Fibroblast of peridontal ligament (primary cell): Measurements from ENCODE around the gene ZNF267.
"Not testable (repeated sequence)": the region's sequence is repeated elsewhere in the genome, so short reads cannot be mapped to it uniquely, and the experiment has no call there.

ENCODE experiments used
- DNase-seq: peaks from one replicate; pipeline ENCODE4 v3.0.0-alpha.2; 2010; ENCODE audit errors: extremely low read depth

Gene ZNF267

GRCh38 chr16:31873556-31874365, at the start of gene ZNF267:
Gene ZNF267, plus strand, starts transcription at chr16:31873807. Its CDS starts 160 bp downstream, at chr16:31873967.
- peak; percentile 90 for DNase-seq

DNA sequence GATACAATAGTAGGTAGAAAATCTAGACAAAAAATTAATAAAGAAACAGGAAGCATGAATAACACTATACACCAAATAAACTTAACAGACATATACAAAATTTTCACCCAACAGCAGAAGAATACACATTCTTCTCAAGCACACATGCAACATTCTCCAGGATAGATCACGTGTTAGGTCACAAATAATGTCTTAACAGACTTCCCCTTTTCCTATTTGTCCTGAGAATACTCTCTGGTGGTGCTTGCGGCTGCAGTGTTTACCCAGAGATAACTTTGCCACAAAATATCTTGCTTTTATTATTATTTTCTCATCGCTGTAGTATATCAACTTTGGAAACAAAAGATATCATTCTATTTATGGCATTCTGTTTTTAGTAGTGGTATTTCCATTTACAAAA, 40.6 kb upstream of the ZNF267 start:
- DNase-seq: no peak

DNA sequence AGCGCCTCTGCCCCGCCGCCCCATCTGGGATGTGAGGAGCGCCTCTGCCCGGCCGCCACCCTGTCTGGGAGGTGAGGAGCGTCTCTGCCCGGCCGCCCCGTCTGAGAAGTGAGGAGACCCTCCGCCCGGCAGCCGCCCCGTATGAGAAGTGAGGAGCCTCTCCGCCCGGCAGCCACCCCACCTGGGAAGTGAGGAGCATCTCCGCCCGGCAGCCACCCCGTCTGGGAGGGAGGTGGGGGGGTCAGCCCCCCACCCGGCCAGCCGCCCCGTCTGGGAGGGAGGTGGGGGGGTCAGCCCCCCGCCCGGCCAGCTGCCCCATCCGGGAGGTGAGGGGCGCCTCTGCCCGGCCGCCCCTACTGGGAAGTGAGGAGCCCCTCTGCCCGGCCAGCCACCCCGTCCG, 37.2 kb upstream of the ZNF267 start:
- DNase-seq: not testable (repeated sequence)

DNA sequence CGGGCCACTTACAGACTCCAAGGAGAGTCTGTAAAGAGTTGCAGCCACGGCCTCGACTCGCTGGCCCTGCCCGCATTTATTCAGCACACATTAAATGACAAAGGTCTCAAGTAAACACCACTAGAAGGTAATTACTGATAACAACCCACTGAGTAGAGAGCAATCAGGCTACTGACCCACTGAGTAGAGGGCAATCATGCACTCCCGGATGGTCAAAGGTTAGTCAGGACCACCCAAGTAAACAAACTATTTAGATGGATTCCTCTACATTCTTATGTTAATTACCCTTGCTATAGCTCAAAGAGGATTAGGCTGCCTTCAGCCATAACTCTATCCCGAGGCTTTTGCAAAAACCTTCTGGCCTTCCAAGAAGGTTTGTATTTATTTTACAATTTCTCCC, 30.7 kb upstream of the ZNF267 start:
- DNase-seq: no peak

DNA sequence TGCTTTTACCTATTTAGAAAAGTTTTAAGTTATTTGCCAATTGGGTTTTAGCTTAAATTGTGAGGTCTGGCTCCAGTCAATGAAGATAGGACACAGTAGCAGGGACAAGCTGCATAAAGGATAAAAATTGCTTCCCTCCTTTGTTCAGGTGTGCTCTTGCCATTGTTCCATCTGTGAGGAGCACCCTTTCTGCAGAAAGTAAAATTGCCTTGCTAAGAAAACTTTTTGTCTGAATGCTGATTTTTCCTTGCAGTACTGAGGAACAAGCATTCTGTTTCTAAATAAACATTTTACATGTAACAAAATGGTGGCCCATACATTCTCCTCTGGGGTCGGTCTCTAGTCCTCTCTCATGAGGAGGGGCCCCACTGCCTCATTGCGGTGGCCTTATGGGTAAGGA, 25.0 kb upstream of the ZNF267 start:
- DNase-seq: not testable (repeated sequence)

GRCh38 chr16:31853291-31853690, 20.3 kb upstream of the ZNF267 start:
- no peak for DNase-seq

DNA sequence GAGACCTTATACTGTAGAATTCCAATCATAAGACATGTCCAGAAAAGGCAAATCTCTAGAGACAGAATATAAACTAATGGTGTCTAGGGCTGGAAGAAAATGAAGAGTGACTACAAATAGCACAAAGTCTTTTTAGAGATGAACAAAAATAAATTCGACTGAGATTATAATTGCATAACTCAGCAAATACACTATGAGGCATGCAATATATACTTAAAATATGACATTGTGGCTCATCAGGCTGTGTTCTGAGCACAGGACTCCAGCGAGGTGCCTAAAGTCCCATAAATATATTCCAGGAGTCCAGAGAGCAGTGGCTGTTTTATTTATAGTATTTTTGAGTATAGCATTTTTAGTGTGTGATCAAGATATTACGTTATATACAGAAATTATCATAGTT, 13.1 kb upstream of the ZNF267 start:
- DNase-seq: no peak

- DNase-seq: no peak
These were observed 12.2 kb upstream of the ZNF267 start for GRCh38 chr16:31861455-31861854.

GRCh38 chr16:31862761-31863160, 10.8 kb upstream of the ZNF267 start:
- DNase-seq: no peak

- no peak for DNase-seq
These were observed 5.4 kb upstream of the ZNF267 start for GRCh38 chr16:31868164-31868563.

- peak; percentile 81 for DNase-seq
These were observed 4.9 kb upstream of the ZNF267 start for GRCh38 chr16:31868691-31869167.

DNA sequence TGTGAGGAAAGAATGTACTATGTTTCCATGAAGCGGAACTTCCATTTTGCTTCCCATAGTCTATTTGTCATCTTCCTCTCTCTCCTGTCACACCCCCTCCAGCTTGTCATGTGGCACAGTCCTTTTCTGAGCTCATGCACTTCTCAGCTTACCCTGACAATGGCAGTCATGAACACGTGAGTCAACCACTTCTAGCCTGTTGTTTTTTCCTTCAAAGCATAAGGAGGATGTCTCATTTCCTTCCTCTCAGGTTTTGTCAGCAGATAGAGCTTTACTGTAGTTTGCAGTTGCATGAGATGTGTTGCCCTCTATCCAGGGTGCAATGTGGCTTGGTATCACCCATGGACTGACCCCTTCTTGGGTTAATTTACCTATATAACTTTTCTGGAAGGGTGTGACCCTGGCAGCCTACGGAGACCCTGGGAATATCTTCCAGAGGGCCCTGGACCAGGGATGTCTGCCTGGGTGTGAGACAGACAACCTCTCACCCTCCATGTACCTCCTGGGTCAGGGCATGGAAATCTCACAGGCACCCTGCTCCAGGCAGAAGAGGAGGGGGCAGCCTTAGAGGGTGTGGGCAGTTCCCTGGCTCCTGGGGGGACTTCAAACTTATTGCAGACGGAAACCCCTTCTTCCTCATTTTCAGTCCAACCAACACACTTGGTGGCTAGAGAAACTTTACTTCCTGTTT, 4.0 kb upstream of the ZNF267 start:
- peak; percentile 54 for DNase-seq

DNA sequence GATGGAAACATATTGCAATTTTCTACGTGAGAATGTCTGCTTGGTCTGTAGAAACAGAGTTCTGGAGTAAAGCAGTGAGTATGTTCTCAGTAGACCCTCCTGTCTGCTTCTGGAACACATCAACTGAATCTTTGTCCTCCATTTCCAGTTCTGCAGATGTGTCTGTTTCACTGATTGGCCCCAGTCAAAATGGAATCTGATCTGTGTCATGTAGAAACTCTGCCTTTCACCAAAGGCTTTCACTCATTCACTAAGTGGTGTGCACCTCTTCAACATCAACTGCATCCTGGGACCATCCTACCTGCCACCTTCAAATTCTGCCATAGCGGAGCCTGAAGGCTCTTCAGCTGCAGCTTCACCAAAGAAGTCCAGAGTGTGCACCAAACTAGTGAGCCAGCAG, 2.8 kb upstream of the ZNF267 start:
- no peak for DNase-seq

- DNase-seq: no peak
These were observed 2.1 kb upstream of the ZNF267 start for GRCh38 chr16:31871510-31871909.

DNA sequence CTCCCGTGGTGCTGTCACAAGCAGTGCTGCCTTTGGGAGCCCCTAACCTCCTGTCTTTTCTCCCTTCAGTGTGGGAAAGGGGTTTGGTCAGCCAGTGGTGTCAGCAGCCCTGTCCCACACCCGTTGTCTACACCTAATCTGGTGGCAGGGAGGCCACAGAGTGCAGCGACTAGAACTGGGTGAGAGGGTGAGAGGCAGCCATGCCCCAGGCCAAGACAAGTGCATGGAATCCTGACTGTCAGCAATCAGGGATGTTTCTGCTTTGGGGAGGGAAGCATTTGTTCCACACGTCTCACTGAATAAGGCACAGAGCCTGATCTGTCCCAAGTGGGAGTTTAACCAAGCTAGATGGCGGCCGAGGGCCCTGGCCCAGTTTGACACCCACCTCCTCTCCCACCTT, 1.4 kb upstream of the ZNF267 start:
- DNase-seq: no peak

DNA sequence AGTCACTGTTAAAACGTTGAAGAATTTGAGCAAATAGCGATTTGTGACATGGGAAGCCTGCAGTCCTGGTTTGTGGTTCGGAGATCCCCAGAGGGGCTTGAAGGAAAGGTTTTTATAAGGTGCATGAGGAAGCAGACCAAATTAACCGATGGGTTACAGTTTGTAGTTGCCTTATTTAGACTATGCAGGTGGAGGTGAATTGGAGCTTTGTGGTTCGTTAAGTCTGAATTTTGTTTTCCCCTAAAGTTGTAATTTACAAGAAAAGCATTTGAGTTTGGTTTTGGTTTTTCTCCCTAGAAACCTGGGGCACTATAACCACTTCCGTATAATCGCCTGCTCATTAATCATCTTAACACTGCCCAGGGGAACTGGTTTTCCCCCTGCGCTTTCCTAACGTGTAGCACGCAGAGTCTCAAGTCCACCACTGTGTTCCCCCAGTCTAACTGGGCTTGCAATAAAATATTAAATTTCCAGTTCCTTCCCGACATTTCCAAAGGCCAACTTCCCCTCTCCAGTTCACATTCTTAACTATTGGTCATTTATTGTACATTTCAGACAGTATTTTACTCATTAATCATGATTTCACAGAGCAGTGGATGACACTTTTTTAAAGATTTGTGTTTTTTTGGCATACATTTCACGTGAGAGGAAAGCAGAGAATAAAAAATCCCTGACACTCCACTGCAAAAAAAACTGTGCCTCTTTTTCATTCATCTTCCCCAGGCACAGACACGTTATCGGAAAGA, 932 bp downstream of the ZNF267 start:
- peak; percentile 57 for DNase-seq

GRCh38 chr16:31875112-31875803, 1.7 kb downstream of the ZNF267 start:
- peak; percentile 39 for DNase-seq

DNA sequence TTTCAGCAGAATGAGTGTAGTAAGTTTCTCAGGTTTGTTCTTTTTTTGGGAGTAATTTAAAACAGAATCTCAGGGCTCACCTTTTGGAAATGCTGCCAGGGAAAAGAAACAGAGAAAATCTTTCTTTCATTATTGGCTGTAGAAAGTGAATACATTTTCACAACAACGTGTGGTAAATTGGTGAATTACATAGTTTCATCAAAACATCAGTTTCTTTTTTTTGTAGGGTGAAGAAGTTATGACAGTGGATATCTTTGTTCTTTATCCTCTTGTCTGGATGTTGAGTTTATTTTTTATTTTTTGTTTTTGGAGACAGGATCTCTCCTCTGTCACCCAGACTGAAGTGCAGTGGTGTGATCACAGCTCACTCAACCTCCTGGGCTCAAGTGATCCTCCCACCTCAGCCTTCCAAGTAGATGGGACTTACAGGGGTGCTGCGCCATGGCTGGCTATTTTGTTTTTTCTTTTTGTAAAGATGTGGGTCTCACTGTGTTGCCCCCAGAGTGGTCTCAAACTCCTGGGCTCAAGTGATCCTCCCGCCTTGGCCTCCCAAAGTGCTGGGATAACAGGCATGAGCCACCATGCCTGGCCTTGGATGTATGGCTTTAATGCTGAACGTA, 2.4 kb downstream of the ZNF267 start:
- no peak for DNase-seq

- peak; percentile 92 for DNase-seq
These were observed 3.6 kb downstream of the ZNF267 start for GRCh38 chr16:31876951-31877828.
